ENCODE results near the gene CAMK1D.

DNA sequence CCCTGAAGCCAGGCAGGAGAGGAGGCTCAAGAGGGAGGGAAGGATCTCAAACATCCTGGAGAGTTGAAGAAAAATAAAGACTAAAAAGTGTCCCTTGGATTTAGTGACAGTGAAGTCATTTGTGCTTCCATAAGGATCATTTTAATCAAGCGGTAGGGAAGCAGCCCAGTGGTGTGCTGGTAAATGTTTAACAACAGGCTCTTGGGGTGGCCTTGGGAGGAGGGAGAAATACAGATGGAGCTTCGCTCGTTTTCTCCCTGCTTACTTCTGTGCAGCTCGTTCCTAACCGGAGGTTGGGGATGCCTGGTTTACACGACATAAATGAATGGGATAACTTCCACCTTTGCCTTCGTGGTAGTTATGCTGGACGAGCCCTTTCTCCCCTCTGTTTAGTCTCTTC, 140.0 kb downstream of the CAMK1D start:
- TF ChIP-seq POLR2A (IDR thresholded peaks at IDR 0.05) (no peak), CTCF (IDR thresholded peaks at IDR 0.05) (no peak)
